ENCODE data around the gene ZNF3.

DNA sequence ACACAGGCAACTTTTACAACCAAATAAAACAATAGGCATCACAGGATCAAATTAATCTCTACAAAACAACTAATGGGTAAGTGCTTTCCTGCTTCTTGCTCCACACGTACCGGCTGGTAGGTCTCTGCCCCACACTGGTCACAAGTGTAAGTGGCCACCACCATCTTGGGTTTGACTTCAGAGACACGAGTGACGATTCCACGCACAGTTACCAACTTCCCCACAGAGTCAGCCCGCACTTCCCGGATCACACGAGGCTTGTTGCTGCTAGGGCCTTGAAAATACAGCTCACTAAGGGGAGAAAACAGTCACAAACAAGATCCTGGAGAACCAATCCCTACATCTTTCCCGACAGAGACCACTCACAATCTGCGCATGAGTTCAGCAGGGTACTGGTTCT lies 17.4 kb upstream of the ZNF3 start:
- TF ChIP-seq CTCF (IDR thresholded peaks at IDR 0.05) (no peak), POLR2A (IDR thresholded peaks at IDR 0.05) (no peak)

Measured in body of pancreas (tissue), 4 donors.